Loucy (cell line): ENCODE results near the gene SMC4.

Experiments used
- H2AFZ ChIP-seq: fragments of 200-600 bp; sonication (generic); 2 replicates; pipeline ENCODE4 v1.6.0; 2016; ENCODE audit warnings: antibody characterized with exemption, mild to moderate bottlenecking, low read length, moderate library complexity
- H3F3A ChIP-seq: fragments of 200-600 bp; 2 replicates; pipeline ENCODE4 v1.6.0; 2016; ENCODE audit warnings: antibody characterized with exemption, low read depth, mild to moderate bottlenecking
- H3K27me3 ChIP-seq: fragments of 200-600 bp; sonication (generic); 2 replicates; pipeline ENCODE4 v1.6.1; 2014; ENCODE audit warnings: low read length, mild to moderate bottlenecking; ENCODE audit not compliant: insufficient read depth, poor library complexity, severe bottlenecking
- H3K36me3 ChIP-seq: fragments of 200-600 bp; sonication (generic); 2 replicates; pipeline ENCODE4 v1.6.1; 2016; ENCODE audit warnings: low read length; ENCODE audit not compliant: insufficient read depth
- H3K4me1 ChIP-seq: fragments of 200-600 bp; sonication (generic); 2 replicates; pipeline ENCODE4 v1.5.1; 2014; ENCODE audit warnings: low read length, mild to moderate bottlenecking; ENCODE audit not compliant: insufficient read depth, poor library complexity, severe bottlenecking
- H3K4me2 ChIP-seq: fragments of 200-600 bp; sonication (generic); 2 replicates; pipeline ENCODE4 v1.6.0; 2014; ENCODE audit warnings: antibody characterized with exemption, low read length, low read depth, mild to moderate bottlenecking; ENCODE audit not compliant: poor library complexity, severe bottlenecking
- H3K4me3 ChIP-seq: fragments of 200-600 bp; sonication (generic); 2 replicates; pipeline ENCODE4 v1.5.1; 2014; ENCODE audit warnings: low read length, mild to moderate bottlenecking, mixed read lengths; ENCODE audit not compliant: poor library complexity, severe bottlenecking
- H3K79me2 ChIP-seq: fragments of 200-600 bp; sonication (generic); 2 replicates; pipeline ENCODE4 v1.6.1; 2014; ENCODE audit warnings: low read length; ENCODE audit not compliant: insufficient read depth
- H3K9ac ChIP-seq: fragments of 200-600 bp; sonication (generic); 2 replicates; pipeline ENCODE4 v1.6.0; 2014; ENCODE audit warnings: mild to moderate bottlenecking, low read depth, low read length, moderate library complexity; ENCODE audit not compliant: poor library complexity, severe bottlenecking
- H3K9me2 ChIP-seq: fragments of 200-600 bp; sonication (generic); replicated peaks from 2 replicates; pipeline ENCODE4 v1.6.1; 2016; ENCODE audit warnings: low read depth, low read length, mixed read lengths
- H3K9me3 ChIP-seq: fragments of 200-600 bp; sonication (generic); 2 replicates; pipeline ENCODE4 v1.6.1; 2014; ENCODE audit warnings: mild to moderate bottlenecking, antibody characterized with exemption, low read length, low read depth; ENCODE audit not compliant: insufficient read depth
- H4K20me1 ChIP-seq: fragments of 200-600 bp; sonication (generic); 2 replicates; pipeline ENCODE4 v1.6.0; 2014; ENCODE audit warnings: antibody characterized with exemption, low read length, mild to moderate bottlenecking; ENCODE audit not compliant: insufficient read depth, poor library complexity, severe bottlenecking
- CTCF ChIP-seq: fragments of 200-600 bp; sonication (generic); conservative IDR thresholded peaks from 2 replicates; pipeline ENCODE4 v1.5.1; 2014; ENCODE audit warnings: mild to moderate bottlenecking, antibody characterized with exemption, low read length
- EZH2phosphoT487 ChIP-seq: fragments of 200-600 bp; IDR thresholded peaks from 2 replicates; pipeline ENCODE4 v1.6.1; 2018; ENCODE audit warnings: antibody characterized with exemption, mild to moderate bottlenecking, moderate library complexity, borderline replicate concordance

Gene SMC4

GRCh38 chr3:160470181-160470580 lies 70.7 kb downstream of the SMC4 start:
- H3K4me2 ChIP-seq: no peak overlapping the region
- H3K27me3 ChIP-seq: no peaks in the 10 kb centered on the region
- no peaks in the 10 kb centered on the region for H3F3A ChIP-seq
- no peak overlapping the region for H3K4me3 ChIP-seq
- H3K9me2 ChIP-seq: no peaks in the 10 kb centered on the region
- H3K9me3 ChIP-seq: peaks cover 5% of the 10 kb centered on the region; the same call in 1 of the 2 replicates
- H4K20me1 ChIP-seq: no peaks in the 10 kb centered on the region
- no peak overlapping the region for H2AFZ ChIP-seq
- no peaks in the 10 kb centered on the region for H3K79me2 ChIP-seq
- no peaks in the 10 kb centered on the region for H3K4me1 ChIP-seq
- H3K9ac ChIP-seq: no peak overlapping the region
- TF ChIP-seq EZH2phosphoT487 (no peak), CTCF (no peak)
- no peaks in the 10 kb centered on the region for H3K36me3 ChIP-seq

- H3F3A ChIP-seq: no peaks in the 10 kb centered on the region
- H3K9ac ChIP-seq: no peak overlapping the region
- no peak overlapping the region for H3K4me3 ChIP-seq
- no peaks in the 10 kb centered on the region for H3K36me3 ChIP-seq
- no peaks in the 10 kb centered on the region for H3K9me2 ChIP-seq
- no peaks in the 10 kb centered on the region for H4K20me1 ChIP-seq
- H3K79me2 ChIP-seq: no peaks in the 10 kb centered on the region
- H3K4me2 ChIP-seq: no peak overlapping the region
- H3K4me1 ChIP-seq: no peaks in the 10 kb centered on the region
- H3K27me3 ChIP-seq: no peaks in the 10 kb centered on the region
- H3K9me3 ChIP-seq: peaks cover 5% of the 10 kb centered on the region; the same call in 1 of the 2 replicates
- TF ChIP-seq EZH2phosphoT487 (no peak), CTCF (no peak)
- H2AFZ ChIP-seq: no peak overlapping the region
Measured at GRCh38 chr3:160471892-160472291, 72.4 kb downstream of the SMC4 start.

GRCh38 chr3:160472344-160472743 lies 72.9 kb downstream of the SMC4 start:
- no peak overlapping the region for H3K4me2 ChIP-seq
- H3K27me3 ChIP-seq: no peaks in the 10 kb centered on the region
- no peaks in the 10 kb centered on the region for H4K20me1 ChIP-seq
- no peaks in the 10 kb centered on the region for H3K79me2 ChIP-seq
- TF ChIP-seq CTCF (no peak), EZH2phosphoT487 (no peak)
- no peaks in the 10 kb centered on the region for H3F3A ChIP-seq
- H3K36me3 ChIP-seq: no peaks in the 10 kb centered on the region
- no peak overlapping the region for H3K4me3 ChIP-seq
- no peaks in the 10 kb centered on the region for H3K9me2 ChIP-seq
- peaks cover 5% of the 10 kb centered on the region; the same call in 1 of the 2 replicates for H3K9me3 ChIP-seq
- no peaks in the 10 kb centered on the region for H3K4me1 ChIP-seq
- H2AFZ ChIP-seq: no peak overlapping the region
- no peak overlapping the region for H3K9ac ChIP-seq
